ENCODE results near the gene ID3. TPM values are rescaled to one million over a fixed set of nuclear protein-coding genes. Genes with fewer than 3 reads are reported as not detected.

The ID3 gene
- total RNA-seq, 1 experiment from 2014 or later: 39.6 TPM

- CTCF ChIA-PET: no interaction called here
- Histone ChIP-seq H3K27ac (ENCODE audit: low read length) (no peak overlapping the region), H3K4me1 (ENCODE audit: control insufficient read depth, insufficient read depth, low read length) (peaks cover 25% of the 10 kb centered on the region), H3K9me3 (ENCODE audit: control insufficient read depth, insufficient read depth, low read depth, low read length) (no peaks in the 10 kb centered on the region), H3K27me3 (ENCODE audit: control insufficient read depth, insufficient read depth, low read length) (no peaks in the 10 kb centered on the region), H3K36me3 (ENCODE audit: control insufficient read depth, insufficient read depth, low read length) (peaks cover 2% of the 10 kb centered on the region; the same call in 1 of the 2 replicates), H3K4me3 (ENCODE audit: low read depth in 2 of 2, low read length in 2 of 2) (no peak overlapping the region)
- intact Hi-C loops (cut with micrococcal nuclease; ENCODE audit: unreplicated experiment) (no loop called here), in situ Hi-C loops (cut with HindIII; ENCODE audit: low pct_unique_long_range_greater_than_20kb, low sequenced_read_pairs) (no loop called here)
- DNase-seq (ENCODE audit: low read depth, low spot score) (no peak), ATAC-seq (no peak)
- BruUV-seq (replicated peaks): no TSS peak
- no peak for TF ChIP-seq TCF7L2 (IDR thresholded peaks at IDR 0.05; ENCODE audit: low read depth, low read length)
- no peak for TF ChIP-seq REST (IDR thresholded peaks at IDR 0.05; ENCODE audit: insufficient read depth in 1 of 2, low read depth in 2 of 2, low read length in 1 of 2)
- no peak for TF ChIP-seq CTCF (IDR thresholded peaks at IDR 0.05)
- TF ChIP-seq SIN3A (IDR thresholded peaks at IDR 0.05; ENCODE audit: borderline replicate concordance, insufficient read depth, low read depth, low read length): no peak
- TF ChIP-seq POLR2AphosphoS5 (IDR thresholded peaks at IDR 0.05; ENCODE audit: low read depth, low read length): no peak
- POLR2A ChIA-PET: interaction anchor here (0.6 kb wide), 1 partner anchor 58 kb away, joined by 3 read pairs; no protein-coding TSS in a partner anchor
Measured at GRCh38 chr1:23533246-23534023, 25.9 kb downstream of the ID3 start.

- BruUV-seq (replicated peaks): no TSS peak
- no peak for DNase-seq (ENCODE audit: low read depth, low spot score)
Measured at GRCh38 chr1:23531562-23532094, 27.7 kb downstream of the ID3 start.

More at GRCh38 chr1:23531562-23532094, 27.7 kb downstream of the ID3 start:
- POLR2A ChIA-PET: no interaction called here
- H3K9me3 ChIP-seq (ENCODE audit: control insufficient read depth, insufficient read depth, low read depth, low read length): no peaks in the 10 kb centered on the region
- intact Hi-C loops (cut with micrococcal nuclease; ENCODE audit: unreplicated experiment) (no loop called here), in situ Hi-C loops (cut with HindIII; ENCODE audit: low pct_unique_long_range_greater_than_20kb, low sequenced_read_pairs) (no loop called here)
- no peak for TF ChIP-seq SIN3A (IDR thresholded peaks at IDR 0.05; ENCODE audit: borderline replicate concordance, insufficient read depth, low read depth, low read length)
- no peak for TF ChIP-seq POLR2AphosphoS5 (IDR thresholded peaks at IDR 0.05; ENCODE audit: low read depth, low read length)
- no peak for TF ChIP-seq TCF7L2 (IDR thresholded peaks at IDR 0.05; ENCODE audit: low read depth, low read length)
- no peak for TF ChIP-seq CTCF (IDR thresholded peaks at IDR 0.05)
- no peak for TF ChIP-seq REST (IDR thresholded peaks at IDR 0.05; ENCODE audit: insufficient read depth in 1 of 2, low read depth in 2 of 2, low read length in 1 of 2)
- peak overlapping the region; percentile 71 for H3K27ac ChIP-seq (ENCODE audit: low read length)
- peak overlapping the region; percentile 52 to 77 for H3K4me3 ChIP-seq (ENCODE audit: low read depth in 2 of 2, low read length in 2 of 2)
- no peaks in the 10 kb centered on the region for H3K27me3 ChIP-seq (ENCODE audit: control insufficient read depth, insufficient read depth, low read length)
- peaks cover 30% of the 10 kb centered on the region for H3K4me1 ChIP-seq (ENCODE audit: control insufficient read depth, insufficient read depth, low read length)
- H3K36me3 ChIP-seq (ENCODE audit: control insufficient read depth, insufficient read depth, low read length): peaks cover 2% of the 10 kb centered on the region; the same call in 1 of the 2 replicates
- no peak for ATAC-seq
- CTCF ChIA-PET: interaction anchor here (0.5 to 1.1 kb wide), 2 partner anchors 17 to 35 kb away, joined by 3 to 9 read pairs; no protein-coding TSS in a partner anchor

Measured in Panc1 (cell line).